GM19467 (cell line): ENCODE data around the gene KLLN.
A peak's percentile ranks its signal among the peaks of the same experiment; 100 is the strongest.
"Not testable (repeated sequence)": the region's sequence is repeated elsewhere in the genome, so short reads cannot be mapped to it uniquely, and the experiment has no call there.

Experiments used
- ATAC-seq: cut with Tn5 transposase; IDR thresholded peaks from one replicate; pipeline ENCODE4 v1.9.1; 2021; ENCODE audit warnings: mild to moderate bottlenecking, moderate library complexity; ENCODE audit not compliant: unreplicated experiment

The KLLN gene, protein sequence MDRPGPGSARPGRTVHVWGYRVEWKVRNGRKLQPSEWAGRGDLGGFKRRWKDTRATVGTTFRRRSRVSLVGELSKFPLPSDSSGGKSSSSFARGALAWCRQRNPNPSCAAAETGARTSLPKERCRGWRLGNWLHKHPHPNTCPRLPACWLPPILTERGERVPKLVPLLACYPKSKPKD

GRCh38 chr10:87863053-87863943 is at the start of gene KLLN, which contains the start of gene PTEN:
Gene KLLN (minus strand): TSS chr10:87863533. CDS start chr10:87862487, 1,046 bp downstream.
Gene PTEN (plus strand): TSS chr10:87863625. CDS start chr10:87864470, 845 bp downstream.
- peak; percentile 30 for ATAC-seq

GRCh38 chr10:87903396-87903795 is 40.1 kb upstream of the KLLN start:
- ATAC-seq, result not testable (repeated sequence)

DNA sequence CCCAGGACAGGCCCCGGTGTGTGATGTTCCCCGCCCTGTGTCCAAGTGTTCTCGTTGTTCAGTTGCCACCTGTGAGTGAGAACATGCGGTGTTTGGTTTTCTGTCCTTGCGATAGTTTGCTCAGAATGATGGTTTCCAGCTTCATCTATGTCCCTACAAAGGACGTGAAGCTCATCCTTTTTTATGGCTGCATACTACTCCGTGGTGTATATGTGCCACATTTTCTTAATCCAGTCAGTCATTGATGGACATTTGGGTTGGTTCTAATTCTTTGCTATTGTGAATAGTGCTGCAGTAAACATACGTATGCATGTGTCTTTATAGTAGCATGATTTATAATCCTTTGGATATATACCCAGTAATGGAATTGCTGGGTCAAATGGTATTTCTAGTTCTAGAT is 34.6 kb upstream of the KLLN start:
- ATAC-seq, result not testable (repeated sequence)

DNA sequence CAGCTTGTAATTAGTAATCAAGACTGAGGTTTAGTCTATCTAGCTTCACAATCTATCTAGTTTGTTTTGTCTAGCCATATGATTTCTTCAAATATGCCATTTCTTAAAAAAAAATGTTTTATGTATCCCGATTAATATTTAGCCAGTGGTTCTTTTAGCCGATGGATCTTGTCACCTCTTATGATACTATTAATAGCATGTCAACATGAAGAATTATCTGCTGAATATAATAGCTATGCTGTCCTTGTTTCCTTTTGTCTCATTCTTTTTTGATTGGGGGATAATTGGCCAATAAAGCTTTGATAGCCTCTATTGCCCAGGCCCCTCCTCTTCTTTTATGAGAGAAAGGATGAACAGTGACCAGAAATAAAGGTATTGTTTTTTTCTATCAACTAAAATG is 32.9 kb upstream of the KLLN start:
- no peak for ATAC-seq

- ATAC-seq, result no peak
Observed at GRCh38 chr10:87895430-87895829, 32.1 kb upstream of the KLLN start.

GRCh38 chr10:87887548-87888289 is 24.4 kb upstream of the KLLN start:
- no peak for ATAC-seq

DNA sequence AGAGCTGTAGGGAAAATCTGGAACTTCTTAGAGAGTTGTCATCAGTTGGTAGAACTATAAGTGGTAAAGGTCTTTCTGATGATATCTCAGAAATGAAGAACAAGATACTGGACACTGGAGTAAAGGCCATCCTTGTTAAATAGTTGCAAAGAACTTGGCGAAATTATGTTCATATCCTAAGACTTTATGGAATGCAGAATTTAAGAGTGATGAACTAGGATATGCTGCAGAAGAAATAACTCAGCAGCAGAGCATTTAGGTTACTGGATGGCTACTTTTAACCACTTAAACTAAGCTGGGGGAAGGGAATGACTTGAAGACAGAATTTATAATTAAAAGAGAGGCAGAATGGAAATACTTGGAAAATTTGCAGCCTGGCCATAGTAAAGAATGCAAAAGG is 23.8 kb upstream of the KLLN start:
- no peak for ATAC-seq

GRCh38 chr10:87886635-87887034 is 23.3 kb upstream of the KLLN start:
- no peak for ATAC-seq

GRCh38 chr10:87882555-87883294 is 19.4 kb upstream of the KLLN start:
- ATAC-seq, result no peak

GRCh38 chr10:87881373-87882059 is 18.2 kb upstream of the KLLN start:
- ATAC-seq, result not testable (repeated sequence)

GRCh38 chr10:87880336-87880735 is 17.0 kb upstream of the KLLN start:
- no peak for ATAC-seq

- no peak for ATAC-seq
Observed at GRCh38 chr10:87878664-87879459, 15.5 kb upstream of the KLLN start.

DNA sequence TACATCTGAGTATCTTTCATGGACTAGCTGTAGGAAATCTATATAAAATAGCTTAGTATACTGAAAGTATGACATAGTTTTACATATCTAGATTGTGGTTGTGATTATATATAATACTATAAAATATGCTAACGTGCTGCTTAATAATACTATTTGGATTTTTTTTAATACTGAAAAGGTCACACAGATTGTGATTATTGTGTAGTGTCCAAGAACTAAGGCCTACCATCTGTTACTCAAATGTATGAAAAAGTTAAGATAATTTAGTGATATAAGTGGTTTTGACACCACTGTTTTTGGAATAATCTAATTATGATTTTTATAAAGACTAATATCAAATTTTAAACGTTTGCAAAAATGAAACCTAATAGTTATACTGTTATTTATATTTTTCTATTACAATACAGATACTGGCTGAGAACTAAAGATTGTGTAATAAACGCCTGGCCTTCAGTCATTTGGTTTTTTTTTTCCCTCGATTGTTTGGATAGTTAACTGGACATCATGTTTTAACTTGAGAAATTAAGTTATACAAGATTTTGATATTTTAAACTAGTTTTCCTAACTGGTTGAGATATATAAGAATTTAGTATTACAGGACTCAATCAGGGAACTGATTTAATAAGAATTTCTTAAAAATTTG is 12.7 kb upstream of the KLLN start:
- no peak for ATAC-seq

GRCh38 chr10:87873656-87874055 is 10.3 kb upstream of the KLLN start:
- no peak for ATAC-seq

GRCh38 chr10:87872828-87873227 is 9.5 kb upstream of the KLLN start:
- ATAC-seq, result no peak

GRCh38 chr10:87869773-87870551 is 6.6 kb upstream of the KLLN start:
- no peak for ATAC-seq

DNA sequence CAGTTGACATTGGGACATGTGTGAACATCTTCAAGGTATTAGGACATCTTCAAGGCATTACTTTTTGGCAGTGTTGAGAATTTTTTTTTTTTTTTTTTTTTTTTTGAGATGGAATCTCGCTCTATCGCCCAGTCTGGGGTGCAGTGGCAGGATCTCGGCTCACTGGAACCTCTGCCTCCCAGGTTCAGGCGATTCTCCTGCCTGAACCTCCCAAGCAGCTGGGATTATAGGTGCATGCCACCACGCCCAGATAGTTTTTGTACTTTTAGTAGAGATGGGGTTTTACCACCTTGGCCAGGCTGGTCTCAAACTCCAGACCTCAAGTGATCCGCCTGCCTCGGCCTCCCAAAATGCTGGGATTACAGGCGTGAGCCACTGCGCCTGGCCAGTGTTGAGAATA is 5.8 kb upstream of the KLLN start:
- ATAC-seq, result not testable (repeated sequence)

DNA sequence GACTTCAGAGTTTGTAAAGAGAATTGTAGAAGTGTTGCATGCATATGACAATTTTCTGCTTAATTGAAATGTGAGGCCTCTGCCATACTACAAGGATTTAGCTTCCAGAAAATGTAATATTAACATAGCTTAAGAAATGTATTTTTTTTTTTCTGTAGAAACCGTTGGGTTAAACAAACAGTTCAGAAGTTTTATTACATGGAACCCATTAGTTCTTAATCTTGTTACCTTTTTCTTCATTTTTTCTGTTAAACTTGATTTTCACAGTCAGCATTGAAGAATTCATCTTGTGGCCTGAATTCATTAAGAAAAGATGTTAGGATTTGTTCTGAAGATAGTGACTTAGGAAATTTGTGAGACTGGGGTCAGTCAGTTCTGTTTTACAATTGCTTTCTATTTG is 4.9 kb upstream of the KLLN start:
- ATAC-seq, result no peak
